SK-N-SH (cell line): Measurements from ENCODE around the gene VLDLR. TPM values are rescaled to one million over a fixed set of nuclear protein-coding genes. Genes with fewer than 3 reads are reported as not detected.

Experiments
- CTCF ChIA-PET: fragments of 300-600, 350-600 bp; formaldehyde crosslinking; extraction: SDS; loops from one replicate; lab custom pipeline; 2021; lab: Yijun Ruan, JAX
- POLR2A ChIA-PET: fragments of 350-600 bp; sonication (Branson Sonifier 250); formaldehyde crosslinking; extraction: SDS; loops from one replicate; lab custom pipeline; 2020; ENCODE audit warnings: antibody characterized with exemption, inconsistent platforms; lab: Yijun Ruan, JAX
- DNase-seq: peaks from one replicate; pipeline ENCODE4 v3.0.0; 2012
- H2AFZ ChIP-seq: fragments of 200-600 bp; sonication (generic); 2 replicates; pipeline ENCODE4 v1.8.1; 2016; ENCODE audit warnings: antibody characterized with exemption, mild to moderate bottlenecking, low read depth
- H3F3A ChIP-seq: fragments of 200-600 bp; sonication (generic); replicated peaks from 2 replicates; pipeline ENCODE3; 2016; ENCODE audit warnings: antibody characterized with exemption, mild to moderate bottlenecking; ENCODE audit not compliant: insufficient read depth
- H3K27ac ChIP-seq, 2 experiments: fragments of 200-500 bp in 1 of 2; fragments of 200-600 bp in 1 of 2; sonication (Bioruptor generic) in 1 of 2; sonication (generic), shearing (Covaris generic) in 1 of 2; 2 replicates each; pipeline versions ENCODE4 v1.5.1 to v1.6.1; 2014 to 2016; ENCODE audit warnings: low read depth in 2 of 2, inconsistent platforms in 1 of 2, low read length in 1 of 2, mild to moderate bottlenecking in 1 of 2, mixed read lengths in 1 of 2
- H3K27me3 ChIP-seq: fragments of 200-600 bp; sonication (generic), shearing (Covaris generic); 2 replicates; pipeline ENCODE4 v1.6.1; 2016; ENCODE audit warnings: mixed run types; ENCODE audit not compliant: insufficient read depth
- H3K36me3 ChIP-seq, 2 experiments: fragments of 200-500 bp in 1 of 2; fragments of 200-600 bp in 1 of 2; sonication (Bioruptor generic) in 1 of 2; sonication (generic) in 1 of 2; replicated peaks in 1 of 2; 2 replicates each; pipeline versions ENCODE3 to v1.5.1; 2014 to 2016; ENCODE audit warnings: low read length in 1 of 2, mild to moderate bottlenecking in 1 of 2; ENCODE audit not compliant: insufficient read depth in 2 of 2, control insufficient read depth in 1 of 2
- H3K4me1 ChIP-seq, 2 experiments: fragments of 200-500 bp in 1 of 2; fragments of 200-600 bp in 1 of 2; sonication (Bioruptor generic) in 1 of 2; sonication (generic), shearing (Covaris generic) in 1 of 2; 2 replicates each; pipeline versions ENCODE4 v1.5.1 to v1.6.1; 2014 to 2016; ENCODE audit warnings: low read depth in 1 of 2, low read length in 1 of 2, mixed run types in 1 of 2; ENCODE audit not compliant: insufficient read depth in 2 of 2, control insufficient read depth in 1 of 2
- H3K4me2 ChIP-seq: fragments of 200-600 bp; sonication (generic), shearing (Covaris generic); 2 replicates; pipeline ENCODE4 v1.6.1; 2017; ENCODE audit warnings: mixed run types
- H3K4me3 ChIP-seq, 2 experiments: fragments of 200-500 bp in 1 of 2; fragments of 200-600 bp in 1 of 2; sonication (Bioruptor generic) in 1 of 2; sonication (generic), shearing (Covaris generic) in 1 of 2; 2 replicates each; pipeline versions ENCODE4 v1.5.1 to v1.8.1; 2014 to 2016; ENCODE audit warnings: low read depth in 2 of 2, inconsistent platforms in 1 of 2, low read length in 1 of 2, mild to moderate bottlenecking in 1 of 2, mixed read lengths in 1 of 2, moderate library complexity in 1 of 2
- H3K79me2 ChIP-seq: fragments of 200-600 bp; sonication (generic); 2 replicates; pipeline ENCODE4 v1.8.1; 2017; ENCODE audit warnings: mild to moderate bottlenecking; ENCODE audit not compliant: insufficient read depth
- H3K9ac ChIP-seq: fragments of 200-600 bp; sonication (generic); 2 replicates; pipeline ENCODE4 v1.6.1; 2017; ENCODE audit warnings: mixed run types
- H3K9me2 ChIP-seq: fragments of 200-600 bp; sonication (generic); 2 replicates; pipeline ENCODE4 v1.6.1; 2017; ENCODE audit warnings: mixed run types
- H3K9me3 ChIP-seq: fragments of 200-600 bp; sonication (generic); 2 replicates; pipeline ENCODE4 v1.6.1; 2017; ENCODE audit warnings: mixed run types, mild to moderate bottlenecking, moderate library complexity
- H4K20me1 ChIP-seq: fragments of 200-600 bp; sonication (generic); 2 replicates; pipeline ENCODE4 v1.6.1; 2017; ENCODE audit warnings: mild to moderate bottlenecking, mixed run types; ENCODE audit not compliant: insufficient read depth
- CTCF ChIP-seq: fragments of 200-600 bp; sonication (generic); IDR thresholded peaks from 2 replicates; pipeline ENCODE4 v1.6.1; 2017; ENCODE audit warnings: antibody characterized with exemption, mild to moderate bottlenecking, moderate library complexity
- ELF1 ChIP-seq: IDR thresholded peaks from 2 replicates; pipeline ENCODE4 v1.4.0; 2012
- FOXM1 ChIP-seq: IDR thresholded peaks from 2 replicates; pipeline ENCODE4 v1.4.0; 2012; ENCODE audit warnings: low read depth, mild to moderate bottlenecking
- JUND ChIP-seq: IDR thresholded peaks from 2 replicates; pipeline ENCODE4 v1.4.0; 2012
- MXI1 ChIP-seq: IDR thresholded peaks from 2 replicates; pipeline ENCODE4 v1.6.1; 2012; ENCODE audit warnings: mild to moderate bottlenecking, low read depth, low read length, improper control_type of control experiment
- RAD21 ChIP-seq: IDR thresholded peaks from 2 replicates; pipeline ENCODE4 v1.6.1; 2012; ENCODE audit warnings: mild to moderate bottlenecking, low read length
- YY1 ChIP-seq: IDR thresholded peaks from 2 replicates; pipeline ENCODE4 v1.4.0; 2012; ENCODE audit warnings: low read depth, mild to moderate bottlenecking
- WGBS: methylation state at CpG from one replicate; pipeline ENCODE4 v1.1.6; 2017; ENCODE audit warnings: low lambda C conversion rate; 5-methylcytosine and 5-hydroxymethylcytosine counted together
- polyA plus RNA-seq, 3 experiments: library from polyadenylated mRNA; depleted of rRNA; stranded (reverse); fragments of >200 nt; gene quantifications; 2 replicates each; pipeline ENCODE4 v1.2.3, GENCODE V29; 2012
- TF ChIP-seq, protein P1 (sequence below): IDR thresholded peaks from 2 replicates; pipeline ENCODE4; 2012

Gene VLDLR
- polyA plus RNA-seq, 1 of the 3 experiments (the other 2 are of a cell fraction) = 9.2 TPM

- H3K36me3 ChIP-seq = no peaks in the 10 kb centered on the region
- no peaks in the 10 kb centered on the region for H4K20me1 ChIP-seq
- H3K9ac ChIP-seq = no peak overlapping the region
- no peak for DNase-seq
- H3K9me3 ChIP-seq = no peaks in the 10 kb centered on the region
- peaks cover 0 to 2% of the 10 kb centered on the region in 2 experiments; a peak in 1 of 4 replicates for H3K4me1 ChIP-seq
- no peak overlapping the region for H3K4me2 ChIP-seq
- ChIA-PET CTCF (interaction anchor here (1.3 kb wide), 2 partner anchors 15 to 172 kb away, joined by 4 read pairs; no protein-coding TSS in a partner anchor), POLR2A (no interaction called here)
- WGBS = 90% methylated on average over 2 of the region's 4 CpGs
- no peaks in the 10 kb centered on the region for H3K79me2 ChIP-seq
- no peak overlapping the region for H3K4me3 ChIP-seq
- no peak overlapping the region for H3K27ac ChIP-seq
- H3K9me2 ChIP-seq = no peaks in the 10 kb centered on the region
- no peak for TF ChIP-seq MXI1
- no peak for TF ChIP-seq JUND
- TF ChIP-seq FOXM1 = no peak
- TF ChIP-seq, all 33 proteins: peak for 0
- Histone ChIP-seq H2AFZ (no peak overlapping the region), H3F3A (no peaks in the 10 kb centered on the region), H3K27me3 (no peaks in the 10 kb centered on the region)
Measured at GRCh38 chr9:2666569-2666968, 45.0 kb downstream of the VLDLR start.

DNA sequence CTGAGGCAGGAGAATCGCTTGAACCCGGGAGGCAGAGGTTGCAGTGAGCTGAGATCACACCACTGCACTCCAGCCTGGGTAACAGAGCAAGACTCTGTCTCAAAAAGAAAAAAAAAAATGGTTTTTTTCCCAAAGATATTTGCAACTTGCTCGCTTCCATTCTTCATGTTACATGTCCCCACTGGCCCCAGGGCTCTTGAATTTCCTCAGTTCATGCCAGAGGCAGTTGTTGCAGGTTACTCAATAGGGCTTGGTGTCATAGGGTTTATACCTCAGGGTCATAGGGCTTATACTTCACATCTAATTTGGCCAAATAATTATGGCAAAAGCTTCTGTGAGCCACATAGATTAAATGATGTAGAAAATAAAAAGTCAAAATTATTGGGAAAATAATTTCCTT lies 51.6 kb downstream of the VLDLR start:
- no peaks in the 10 kb centered on the region for H3K9me3 ChIP-seq
- WGBS = 87% methylated on average over 3 of the region's 3 CpGs
- no peaks in the 10 kb centered on the region for H3F3A ChIP-seq
- no peaks in the 10 kb centered on the region; a peak in 1 of 4 replicates for H3K4me1 ChIP-seq
- ChIA-PET CTCF (interaction anchor here (1.0 to 1.1 kb wide), 2 partner anchors 55 to 133 kb away, joined by 3 read pairs; no protein-coding TSS in a partner anchor), POLR2A (no interaction called here)
- DNase-seq = no peak
- no peak overlapping the region for H2AFZ ChIP-seq
- no peak overlapping the region for H3K4me3 ChIP-seq
- TF ChIP-seq CTCF = no peak
- TF ChIP-seq, protein P1, sequence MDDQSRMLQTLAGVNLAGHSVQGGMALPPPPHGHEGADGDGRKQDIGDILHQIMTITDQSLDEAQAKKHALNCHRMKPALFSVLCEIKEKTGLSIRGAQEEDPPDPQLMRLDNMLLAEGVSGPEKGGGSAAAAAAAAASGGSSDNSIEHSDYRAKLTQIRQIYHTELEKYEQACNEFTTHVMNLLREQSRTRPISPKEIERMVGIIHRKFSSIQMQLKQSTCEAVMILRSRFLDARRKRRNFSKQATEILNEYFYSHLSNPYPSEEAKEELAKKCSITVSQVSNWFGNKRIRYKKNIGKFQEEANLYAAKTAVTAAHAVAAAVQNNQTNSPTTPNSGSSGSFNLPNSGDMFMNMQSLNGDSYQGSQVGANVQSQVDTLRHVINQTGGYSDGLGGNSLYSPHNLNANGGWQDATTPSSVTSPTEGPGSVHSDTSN = no peak
- no peak for TF ChIP-seq JUND
- no peak for TF ChIP-seq RAD21
- no peak for TF ChIP-seq YY1
- no peaks in the 10 kb centered on the region for H3K36me3 ChIP-seq
- H3K27me3 ChIP-seq = no peaks in the 10 kb centered on the region
- no peaks in the 10 kb centered on the region for H3K9me2 ChIP-seq
- H3K9ac ChIP-seq = no peak overlapping the region
- H4K20me1 ChIP-seq = no peaks in the 10 kb centered on the region
- no peak overlapping the region for H3K27ac ChIP-seq
- no peak overlapping the region for H3K4me2 ChIP-seq
- no peaks in the 10 kb centered on the region for H3K79me2 ChIP-seq

DNA sequence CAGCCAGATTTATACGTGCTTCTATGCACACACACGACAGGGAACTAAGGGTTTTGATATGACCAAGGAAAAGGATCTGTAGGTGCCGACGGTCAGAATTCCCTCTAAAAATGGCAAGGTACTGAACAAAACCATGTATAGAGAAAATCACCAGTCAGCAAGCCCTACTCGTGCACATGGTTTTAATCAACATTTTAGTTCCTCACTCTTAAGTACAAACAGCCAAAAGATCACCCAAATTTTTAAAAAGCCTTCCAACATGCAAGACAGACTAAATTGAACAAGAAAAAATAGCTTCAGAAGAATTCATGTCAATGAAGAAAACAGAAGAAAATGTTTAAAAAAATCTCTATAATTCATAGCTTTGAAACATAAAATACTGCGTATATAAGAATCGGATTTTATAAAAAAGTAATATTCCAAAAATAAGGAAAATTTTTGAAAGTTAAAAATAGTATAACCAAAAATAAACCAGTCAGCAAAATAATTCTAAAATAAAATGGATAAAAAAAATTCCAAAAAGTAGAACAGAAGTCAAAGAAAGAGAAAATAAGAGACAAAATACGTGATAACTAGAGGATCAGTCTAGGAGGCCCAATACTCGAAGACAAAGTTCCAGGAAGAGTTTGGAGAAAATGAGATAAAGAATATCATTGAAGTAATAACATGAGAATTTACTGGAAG lies 52.7 kb downstream of the VLDLR start:
- no peaks in the 10 kb centered on the region for H3F3A ChIP-seq
- no peak overlapping the region for H3K27ac ChIP-seq
- no peaks in the 10 kb centered on the region; a peak in 1 of 4 replicates for H3K4me1 ChIP-seq
- H3K9me3 ChIP-seq = no peaks in the 10 kb centered on the region
- no peak overlapping the region for H3K4me2 ChIP-seq
- TF ChIP-seq ELF1 (no peak), YY1 (no peak)
- 87% methylated on average over 9 of the region's 9 CpGs for WGBS
- no peak overlapping the region for H3K9ac ChIP-seq
- no peaks in the 10 kb centered on the region for H4K20me1 ChIP-seq
- no peak overlapping the region for H2AFZ ChIP-seq
- ChIA-PET POLR2A (no interaction called here), CTCF (no interaction called here)
- no peak for DNase-seq
- H3K36me3 ChIP-seq = no peaks in the 10 kb centered on the region
- H3K79me2 ChIP-seq = no peaks in the 10 kb centered on the region
- H3K9me2 ChIP-seq = no peaks in the 10 kb centered on the region
- no peaks in the 10 kb centered on the region for H3K27me3 ChIP-seq
- H3K4me3 ChIP-seq = no peak overlapping the region
